Spleen (tissue), 11 donors: Measurements from ENCODE around the gene SNX5. TPM values are rescaled to one million over a fixed set of nuclear protein-coding genes. Genes with fewer than 3 reads are reported as not detected.

Source experiments
- DNase-seq: peaks from one replicate; pipeline ENCODE4 v3.0.0-alpha.2; 2020
- H3K27ac ChIP-seq, 8 donors: fragments of 200-600 bp; sonication (generic) in 7 of 8; 1 replicate in 4 of 8; 2 replicates in 4 of 8; pipeline versions ENCODE4 v1.5.0 to v1.8.0; 2016 to 2021; ENCODE audit warnings: inconsistent platforms in 4 of 8, mild to moderate bottlenecking in 4 of 8, moderate library complexity in 1 of 8
- H3K27me3 ChIP-seq, 7 donors: fragments of 200-600 bp; sonication (generic) in 6 of 7; replicated peaks in 1 of 7; 1 replicate in 4 of 7; 2 replicates in 3 of 7; pipeline versions ENCODE4 v1.5.0 to v1.8.0; 2016 to 2021; ENCODE audit warnings: inconsistent platforms in 3 of 7, mild to moderate bottlenecking in 1 of 7
- H3K36me3 ChIP-seq, 6 donors: fragments of 200-600 bp; sonication (generic) in 5 of 6; 1 replicate in 4 of 6; 2 replicates in 2 of 6; pipeline versions ENCODE4 v1.5.0 to v1.8.0; 2016 to 2021; ENCODE audit warnings: inconsistent platforms in 2 of 6
- H3K4me1 ChIP-seq, 6 donors: fragments of 200-600 bp; sonication (generic) in 5 of 6; 1 replicate in 3 of 6; 2 replicates in 3 of 6; pipeline versions ENCODE4 v1.5.0 to v1.8.0; 2016 to 2021; ENCODE audit warnings: inconsistent platforms in 3 of 6
- H3K4me3 ChIP-seq, 8 donors: fragments of 200-600 bp; sonication (generic) in 7 of 8; 1 replicate in 4 of 8; 2 replicates in 4 of 8; pipeline versions ENCODE4 v1.5.0 to v1.8.0; 2016 to 2021; ENCODE audit warnings: inconsistent platforms in 4 of 8, mild to moderate bottlenecking in 4 of 8, moderate library complexity in 2 of 8
- H3K9me3 ChIP-seq, 8 donors: fragments of 200-600 bp; sonication (generic) in 7 of 8; 1 replicate in 4 of 8; 2 replicates in 4 of 8; pipeline versions ENCODE4 v1.5.0 to v1.8.0; 2016 to 2021; ENCODE audit warnings: inconsistent platforms in 4 of 8
- CTCF ChIP-seq, 11 experiments: fragments of 200-600 bp in 7 of 11; fragments of 450-650 bp in 4 of 11; sonication (generic) in 4 of 11; IDR thresholded peaks in 8 of 11; conservative IDR thresholded peaks in 3 of 11; 1 replicate in 7 of 11; 2 replicates in 4 of 11; pipeline versions ENCODE4 v1.4.0 to v1.8.0; 2016 to 2021; ENCODE audit warnings: antibody characterized with exemption in 11 of 11, inconsistent platforms in 4 of 11, mild to moderate bottlenecking in 1 of 11
- POLR2A ChIP-seq, 3 donors: fragments of 450-650 bp; IDR thresholded peaks; one replicate each; pipeline ENCODE4 v1.5.1; 2017; ENCODE audit warnings: antibody characterized with exemption in 3 of 3, mild to moderate bottlenecking in 1 of 3
- POLR2AphosphoS5 ChIP-seq, 3 donors: sonication (generic); formaldehyde crosslinking; IDR thresholded peaks; one replicate each; pipeline ENCODE4 v1.5.1; 2017; ENCODE audit warnings: antibody characterized with exemption in 3 of 3
- WGBS, 5 donors: extraction: QIAGEN DNeasy Blood & Tissue Kit in 3 of 5; methylation state at CpG; one replicate each; pipeline versions ENCODE4 v1.1.5 to v1.1.7; 2013 to 2018; 5-methylcytosine and 5-hydroxymethylcytosine counted together
- intact Hi-C: fragments of 100-400 bp; cut with DNase I; formaldehyde crosslinking; loops from one replicate; pipeline ENCODE4 v1.15.0; 2023; ENCODE audit warnings: low total_unique reads
- polyA plus RNA-seq, 3 donors: library from polyadenylated mRNA; stranded (reverse); fragments of 200-250 nt; gene quantifications; one replicate each; pipeline ENCODE4 v1.2.1, GENCODE V29; 2013
- total RNA-seq, 7 donors: library from RNA; depleted of rRNA in 3 of 7; stranded (reverse); fragments of >200 nt in 3 of 7; fragmentation: NEBNext Ultra II Directional in 4 of 7; extraction: Animal tissue kit (Norgen Biotek cat#: 25700) in 4 of 7; gene quantifications; one replicate each; pipeline versions ENCODE4 v1.1.0 to v1.2.1, GENCODE V29; 2016 to 2021
- donor health status: healthy with polysubstance abuse.
- donor health status: DM: no; HTN: no; CAD: no; lungs with moderate emphysema.
- donor health status: DM: no; HTN: no; CAD: no.
- donor health status: Bipolar disorder and iron deficiency.
- donor health status: healthy.
- donor health status: DM: no; HTN: no; CAD: no.
- donor health status: DM: yes; HTN: yes; CAD: no.

The SNX5 gene
- total and polyA plus RNA-seq, 10 donors, result 126 to 261 (median 175) TPM

GRCh38 chr20:17934141-17934862 lies 34.3 kb downstream of the SNX5 start:
- H3K4me1 ChIP-seq, result peaks cover 7 to 26% (median 15%) of the 10 kb centered on the region in 6 donors
- intact Hi-C loops, result no loop called here
- H3K36me3 ChIP-seq, result no peaks in the 10 kb centered on the region
- H3K27me3 ChIP-seq, result peaks cover 0 to 6% (median 0%) of the 10 kb centered on the region in 7 donors
- DNase-seq, result no peak
- TF ChIP-seq POLR2AphosphoS5 (IDR thresholded peaks at IDR 0.05), result no peak
- TF ChIP-seq POLR2A (IDR thresholded peaks at IDR 0.05), result no peak
- TF ChIP-seq CTCF (IDR thresholded peaks at IDR 0.05 in 8 of 11, conservative IDR thresholded peaks at IDR 0.05 in 3 of 11), result no peak
- no peak overlapping the region for H3K4me3 ChIP-seq
- peaks cover 0 to 4% (median 0%) of the 10 kb centered on the region in 8 donors for H3K9me3 ChIP-seq
- WGBS, 5 donors, result 75 to 91% (median 85%) methylated on average over 15 to 16 of the region's 16 CpGs
- no peak overlapping the region for H3K27ac ChIP-seq

GRCh38 chr20:17933711-17934110 lies 34.9 kb downstream of the SNX5 start:
- H3K4me3 ChIP-seq, result no peak overlapping the region
- H3K36me3 ChIP-seq, result no peaks in the 10 kb centered on the region
- WGBS, 5 donors, result 89 to 97% (median 90%) methylated on average over 4 to 5 of the region's 5 CpGs
- peaks cover 0 to 12% (median 0%) of the 10 kb centered on the region in 7 donors for H3K27me3 ChIP-seq
- peaks cover 1 to 20% (median 9%) of the 10 kb centered on the region in 6 donors for H3K4me1 ChIP-seq
- H3K9me3 ChIP-seq, result peaks cover 0 to 4% (median 0%) of the 10 kb centered on the region in 8 donors
- intact Hi-C loops, result no loop called here
- no peak for DNase-seq
- H3K27ac ChIP-seq, result no peak overlapping the region
- TF ChIP-seq CTCF (IDR thresholded peaks at IDR 0.05 in 8 of 11, conservative IDR thresholded peaks at IDR 0.05 in 3 of 11), result no peak
- TF ChIP-seq POLR2AphosphoS5 (IDR thresholded peaks at IDR 0.05), result no peak
- no peak for TF ChIP-seq POLR2A (IDR thresholded peaks at IDR 0.05)

GRCh38 chr20:17933121-17933520 lies 35.5 kb downstream of the SNX5 start:
- Histone ChIP-seq H3K4me3 (no peak overlapping the region), H3K9me3 (peaks cover 0 to 4% (median 0%) of the 10 kb centered on the region in 8 donors), H3K27me3 (peaks cover 0 to 17% (median 0%) of the 10 kb centered on the region in 7 donors), H3K4me1 (peaks cover 0 to 15% (median 5%) of the 10 kb centered on the region in 6 donors), H3K27ac (no peak overlapping the region), H3K36me3 (no peaks in the 10 kb centered on the region)
- DNase-seq, result no peak
- WGBS, 5 donors, result 59 to 86% (median 67%) methylated on average over 1 of the region's 1 CpG
- no peak for TF ChIP-seq POLR2AphosphoS5 (IDR thresholded peaks at IDR 0.05)
- no peak for TF ChIP-seq CTCF (IDR thresholded peaks at IDR 0.05 in 8 of 11, conservative IDR thresholded peaks at IDR 0.05 in 3 of 11)
- no peak for TF ChIP-seq POLR2A (IDR thresholded peaks at IDR 0.05)
- intact Hi-C loops, result no loop called here

GRCh38 chr20:17932396-17932795 lies 36.2 kb downstream of the SNX5 start:
- Histone ChIP-seq H3K4me1 (peaks cover 0 to 12% (median 4%) of the 10 kb centered on the region in 6 donors), H3K4me3 (no peak overlapping the region), H3K36me3 (no peaks in the 10 kb centered on the region), H3K27ac (no peak overlapping the region), H3K9me3 (peaks cover 0 to 4% (median 0%) of the 10 kb centered on the region in 8 donors), H3K27me3 (peaks cover 0 to 17% (median 0%) of the 10 kb centered on the region in 7 donors)
- DNase-seq, result no peak
- intact Hi-C loops, result no loop called here
- TF ChIP-seq CTCF (IDR thresholded peaks at IDR 0.05 in 8 of 11, conservative IDR thresholded peaks at IDR 0.05 in 3 of 11) (no peak), POLR2AphosphoS5 (IDR thresholded peaks at IDR 0.05) (no peak), POLR2A (IDR thresholded peaks at IDR 0.05) (no peak)
- WGBS, 5 donors, result 92 to 95% (median 93%) methylated on average over 5 of the region's 5 CpGs
